H4 (cell line): ENCODE results near the gene CCNB1. TPM values are rescaled to one million over a fixed set of nuclear protein-coding genes. Genes with fewer than 3 reads are reported as not detected.
"Not testable (repeated sequence)": the region's sequence is repeated elsewhere in the genome, so short reads cannot be mapped to it uniquely, and the experiment has no call there.

Experiments
- DNase-seq: peaks from one replicate; pipeline ENCODE4 v3.0.0-alpha.2; 2015; ENCODE audit warnings: low spot score
- total RNA-seq: library from RNA; depleted of rRNA; stranded (reverse); fragments of >200 nt; shearing (Covaris generic); gene quantifications from 2 replicates; pipeline ENCODE4 v1.2.3, GENCODE V29; 2014; rRNA removed

Gene CCNB1
- 513 and 514 TPM in 2 replicates for total RNA-seq

DNA sequence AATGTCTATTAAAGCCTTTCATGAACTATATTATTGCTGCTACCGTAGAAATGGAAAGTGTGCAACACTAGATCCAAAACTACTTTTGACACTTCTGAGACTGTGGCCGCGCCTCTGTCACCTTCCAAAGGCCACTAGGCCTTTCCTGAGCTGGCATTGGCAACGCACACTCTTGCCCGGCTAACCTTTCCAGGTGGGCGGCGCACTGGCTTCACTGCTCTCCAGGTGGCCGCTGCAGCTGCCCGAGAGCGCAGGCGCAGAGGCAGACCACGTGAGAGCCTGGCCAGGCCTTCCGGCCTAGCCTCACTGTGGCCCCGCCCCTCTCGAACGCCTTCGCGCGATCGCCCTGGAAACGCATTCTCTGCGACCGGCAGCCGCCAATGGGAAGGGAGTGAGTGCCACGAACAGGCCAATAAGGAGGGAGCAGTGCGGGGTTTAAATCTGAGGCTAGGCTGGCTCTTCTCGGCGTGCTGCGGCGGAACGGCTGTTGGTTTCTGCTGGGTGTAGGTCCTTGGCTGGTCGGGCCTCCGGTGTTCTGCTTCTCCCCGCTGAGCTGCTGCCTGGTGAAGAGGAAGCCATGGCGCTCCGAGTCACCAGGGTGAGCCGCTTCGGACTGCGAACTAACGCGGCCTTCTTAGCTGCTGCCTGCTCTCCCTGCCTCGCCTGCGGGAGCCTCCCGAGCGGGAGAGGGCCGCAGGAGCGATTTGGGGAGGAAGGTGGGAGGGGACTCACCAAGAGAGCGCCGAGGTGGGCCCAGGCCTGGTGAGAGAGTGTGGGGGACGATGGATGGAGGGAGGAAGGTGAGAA lies at the start of gene CCNB1:
Gene CCNB1 (plus strand): TSS at position 465 of the 807 bp plus-strand sequence. CDS start 113 bp downstream, at position 578.
- peak; percentile 97 for DNase-seq

DNA sequence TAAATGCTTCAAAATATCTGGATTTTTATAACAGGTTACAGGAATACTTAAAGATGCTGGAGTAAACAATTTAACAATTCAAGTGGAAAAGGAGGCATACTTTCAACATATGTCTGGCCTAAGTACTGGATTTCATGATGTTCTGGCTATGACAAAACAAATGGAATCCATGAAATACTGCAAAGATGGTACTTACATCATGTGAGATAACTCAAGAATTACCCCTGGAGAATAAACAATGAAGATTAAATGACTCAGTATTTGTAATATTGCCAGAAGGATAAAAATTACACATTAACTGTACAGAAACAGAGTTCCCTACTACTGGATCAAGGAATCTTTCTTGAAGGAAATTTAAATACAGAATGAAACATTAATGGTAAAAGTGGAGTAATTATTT lies 37.5 kb upstream of the CCNB1 start:
- no peak for DNase-seq

DNA sequence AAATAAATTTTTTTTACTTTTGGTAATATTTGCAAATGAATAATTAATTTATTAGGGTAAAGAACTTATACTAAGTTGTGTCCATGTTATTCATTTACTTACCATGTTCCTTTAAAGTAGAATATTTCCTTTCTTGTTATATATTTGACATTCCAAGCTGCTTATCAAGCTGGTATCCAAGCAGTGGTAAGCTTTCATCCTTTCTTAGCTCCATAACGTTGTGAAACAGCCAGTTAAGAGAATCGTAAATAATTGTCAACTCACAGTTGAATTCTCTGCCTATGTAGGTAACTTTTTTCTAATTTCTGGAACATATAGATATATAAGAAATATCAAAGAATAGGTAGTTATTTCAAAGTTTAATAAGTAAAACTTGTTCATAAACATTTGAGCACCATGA lies 36.7 kb upstream of the CCNB1 start:
- DNase-seq = no peak

DNA sequence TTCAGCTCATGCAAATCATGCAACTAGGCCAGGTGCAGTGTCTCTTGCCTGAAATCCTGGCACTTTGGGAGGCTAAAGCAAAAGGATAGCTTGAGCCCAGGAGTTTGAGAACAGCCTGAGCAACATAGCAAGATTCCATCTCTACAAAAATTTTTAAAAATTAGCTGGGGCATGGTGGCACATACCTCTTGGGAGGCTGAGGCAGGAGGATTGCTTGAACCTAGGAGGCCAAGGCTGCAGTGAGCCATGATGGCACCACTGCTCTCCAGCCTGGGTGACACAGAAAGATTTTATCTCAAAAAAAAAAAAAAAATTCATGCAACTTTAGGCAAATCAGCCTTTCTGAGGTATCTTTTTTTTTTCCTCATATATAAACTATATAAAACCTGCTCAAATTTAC lies 35.6 kb upstream of the CCNB1 start:
- no peak for DNase-seq

DNA sequence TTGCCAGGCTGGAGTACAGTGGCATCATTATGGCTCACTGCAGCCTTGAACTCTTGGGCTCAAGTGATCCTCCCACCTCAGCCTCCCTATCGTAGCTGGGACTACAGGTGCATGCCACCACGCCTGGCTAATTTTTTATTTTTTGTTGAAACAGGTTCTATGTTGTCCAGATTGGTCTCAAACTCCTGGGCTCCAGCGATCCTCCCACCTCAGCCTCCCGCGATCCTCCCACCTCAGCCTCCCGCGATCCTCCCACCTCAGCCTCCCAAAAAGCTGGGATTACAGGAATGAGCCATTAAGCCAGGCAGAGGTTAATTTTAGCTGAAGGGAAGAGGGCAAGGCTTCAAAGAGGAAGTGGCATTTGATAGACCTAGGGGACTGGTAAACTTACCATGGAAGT lies 32.8 kb upstream of the CCNB1 start:
- no peak for DNase-seq

DNA sequence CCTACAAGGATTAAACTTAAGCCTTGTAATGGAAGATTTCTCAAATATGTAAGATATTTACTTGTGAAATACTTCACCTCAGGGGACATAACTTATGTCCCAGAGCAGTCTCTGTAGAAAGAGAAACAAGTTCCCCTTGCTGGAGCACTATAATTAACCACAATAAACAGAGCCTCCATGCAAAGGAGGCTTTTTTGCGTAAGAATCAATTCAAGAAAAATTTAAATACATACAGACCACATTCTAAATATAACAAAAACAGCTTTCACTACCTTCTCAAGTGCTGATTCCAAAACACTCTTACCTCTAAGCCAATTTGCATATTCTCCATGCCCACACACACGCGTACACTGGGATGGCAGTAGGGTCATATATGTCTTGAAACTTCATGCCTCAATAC lies 30.7 kb upstream of the CCNB1 start:
- DNase-seq = no peak

DNA sequence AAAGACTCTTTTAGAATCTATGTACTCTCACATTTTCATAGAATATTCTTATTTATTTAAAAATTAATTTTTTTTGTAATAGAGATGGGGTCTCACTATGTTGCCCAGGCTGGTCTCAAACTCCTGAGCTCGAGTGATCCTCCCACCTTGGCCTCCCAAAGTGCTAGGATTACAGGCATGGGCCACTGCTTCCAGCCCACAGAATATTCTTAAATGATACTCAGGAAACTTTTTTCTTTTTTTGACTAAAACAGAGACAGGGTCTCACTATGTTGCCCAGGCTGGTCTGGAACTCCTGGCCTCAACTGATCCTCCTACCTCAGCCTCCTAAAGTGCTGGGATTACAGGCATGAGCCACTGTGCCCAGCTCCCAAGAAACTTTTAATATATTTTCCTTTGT lies 29.7 kb upstream of the CCNB1 start:
- not testable (repeated sequence) for DNase-seq

DNA sequence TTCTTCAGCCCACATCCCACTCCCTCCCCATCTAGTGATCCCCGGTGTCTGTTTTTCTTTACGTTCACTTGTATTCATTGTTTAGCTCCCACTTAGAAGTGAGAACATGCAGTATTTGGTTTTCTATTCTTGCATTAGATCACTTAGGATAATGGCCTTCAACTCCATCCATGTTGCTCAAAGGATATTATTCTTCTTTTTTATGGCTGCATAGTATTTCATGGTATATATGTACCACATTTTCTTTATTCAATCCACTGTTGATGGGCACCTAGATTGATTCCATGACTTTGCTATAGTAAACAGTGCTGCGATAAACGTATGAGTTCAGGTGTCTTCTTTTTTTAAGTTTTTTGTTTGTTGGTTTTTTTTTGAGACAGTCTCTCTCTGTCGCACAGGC lies 29.1 kb upstream of the CCNB1 start:
- DNase-seq = no peak

DNA sequence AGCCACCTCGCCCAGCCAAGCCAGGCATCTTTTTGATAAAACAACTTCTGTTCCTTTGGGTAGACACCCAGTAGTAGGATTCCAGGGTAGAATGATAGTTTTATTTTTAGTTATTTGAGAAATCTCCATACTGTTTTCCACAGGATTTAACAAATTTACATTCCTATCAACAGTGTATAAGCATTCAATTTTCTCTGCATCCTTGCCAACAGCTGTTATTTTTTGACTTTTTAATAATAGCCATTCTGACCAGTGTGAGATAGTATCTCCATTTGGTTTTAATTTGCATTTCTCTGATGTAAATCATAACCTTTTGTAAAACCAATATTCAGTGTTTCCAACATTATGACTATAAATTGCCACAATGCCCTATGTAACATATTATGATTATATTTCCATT lies 28.2 kb upstream of the CCNB1 start:
- no peak for DNase-seq

DNA sequence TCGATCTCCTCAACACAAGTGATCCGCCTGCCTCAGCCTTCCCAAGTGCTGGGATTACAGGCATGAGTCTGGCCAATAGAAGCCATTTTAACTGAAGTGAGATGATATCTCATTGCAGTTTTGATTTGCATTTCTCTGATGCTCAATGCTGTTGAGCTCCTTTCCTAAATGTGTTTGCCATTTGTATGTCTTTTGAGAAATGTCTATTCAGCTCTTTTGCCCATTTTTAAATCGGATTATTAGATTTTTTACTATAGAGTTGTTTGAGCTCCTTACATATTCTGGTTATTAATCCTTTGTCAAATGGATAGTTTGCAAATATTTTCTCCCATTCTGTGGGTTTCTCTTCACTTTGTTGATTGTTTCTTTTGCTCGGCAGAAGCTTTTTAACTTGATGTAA lies 26.7 kb upstream of the CCNB1 start:
- DNase-seq = not testable (repeated sequence)

DNA sequence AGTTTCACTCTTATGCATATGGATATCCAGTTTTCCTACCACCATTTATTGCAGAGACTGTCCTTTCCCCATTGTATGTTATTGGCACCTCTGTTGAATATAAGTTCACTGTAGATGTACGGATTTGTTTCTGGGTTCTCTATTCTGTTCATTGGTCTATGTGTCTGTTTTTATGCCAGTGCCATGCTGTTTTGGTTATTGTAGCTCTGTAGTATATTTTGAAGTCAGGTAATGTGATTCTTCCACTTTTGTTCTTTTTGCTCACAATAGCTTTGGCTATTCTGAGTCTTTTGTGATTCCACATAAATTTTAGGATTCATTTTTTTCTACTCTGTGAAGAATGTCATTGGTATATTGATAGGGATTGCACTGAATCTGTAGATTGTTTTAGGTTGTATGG lies 26.1 kb upstream of the CCNB1 start:
- no peak for DNase-seq

DNA sequence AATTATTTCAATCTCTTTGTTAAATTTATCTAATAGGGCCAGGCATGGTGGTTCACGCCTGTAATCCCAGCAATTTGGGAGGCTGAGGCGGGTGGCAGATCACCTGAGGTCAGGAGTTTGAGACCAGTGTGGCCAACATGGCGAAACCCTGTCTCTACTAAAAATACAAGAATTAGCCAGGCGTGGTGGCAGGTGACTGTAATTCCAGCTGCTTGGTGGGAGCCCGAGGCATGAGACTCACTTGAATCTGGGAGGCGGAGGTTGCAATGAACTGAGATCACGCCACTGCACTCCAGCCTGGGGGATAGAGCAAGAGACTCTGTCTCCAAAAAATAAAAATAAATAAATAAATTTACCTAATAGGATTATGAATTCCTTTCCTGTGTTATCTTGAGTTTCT lies 18.4 kb upstream of the CCNB1 start:
- not testable (repeated sequence) for DNase-seq

DNA sequence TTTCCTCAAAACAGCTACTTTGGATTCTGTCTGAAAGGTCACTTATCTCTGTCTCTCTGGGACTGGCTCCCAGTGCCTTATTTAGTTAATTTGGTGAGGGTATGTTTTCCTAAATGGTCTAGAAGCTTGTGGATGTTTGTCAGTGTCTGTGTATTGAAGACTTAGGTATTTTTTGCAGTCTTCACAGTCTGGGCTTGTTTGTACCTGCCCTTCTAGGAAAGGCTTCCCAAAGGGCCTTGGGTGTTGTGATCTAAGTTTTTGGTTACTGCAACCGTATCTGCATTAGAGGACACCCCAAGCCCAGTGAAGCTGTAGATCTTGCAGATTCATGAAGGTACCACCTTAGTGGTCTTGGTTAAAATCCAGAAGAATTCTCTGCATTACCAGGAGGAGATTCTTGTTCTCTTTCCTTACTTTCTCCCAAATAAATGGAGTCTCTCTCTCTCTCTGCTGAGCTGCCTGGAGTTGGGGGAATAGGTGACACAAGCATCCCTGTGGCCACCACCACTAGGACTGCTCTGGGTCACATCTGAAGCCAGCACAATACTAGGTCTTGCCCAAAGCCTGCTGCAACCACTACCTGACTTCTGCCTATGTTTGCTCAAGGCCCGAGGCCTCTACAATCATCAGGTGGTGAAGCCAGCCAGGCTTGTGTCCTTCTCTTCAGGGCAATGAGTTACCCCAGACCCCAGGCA lies 17.8 kb upstream of the CCNB1 start:
- DNase-seq = no peak

DNA sequence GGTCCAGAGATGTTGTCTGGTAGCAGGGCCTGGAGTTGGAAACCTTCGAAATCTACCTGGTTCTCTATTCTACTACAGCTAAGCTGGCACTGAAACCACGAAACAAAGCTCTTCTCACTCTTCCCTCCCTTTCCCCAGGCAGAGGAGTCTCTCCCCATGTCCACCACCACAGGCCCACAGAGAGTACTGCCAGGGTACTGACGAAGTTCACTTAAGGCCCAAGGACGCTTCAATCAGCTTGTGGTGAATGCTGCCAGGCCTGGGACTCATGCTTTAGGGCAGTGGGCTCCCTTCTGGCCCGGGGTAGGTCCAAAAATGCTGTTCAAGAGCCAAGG lies 17.3 kb upstream of the CCNB1 start:
- no peak for DNase-seq

DNA sequence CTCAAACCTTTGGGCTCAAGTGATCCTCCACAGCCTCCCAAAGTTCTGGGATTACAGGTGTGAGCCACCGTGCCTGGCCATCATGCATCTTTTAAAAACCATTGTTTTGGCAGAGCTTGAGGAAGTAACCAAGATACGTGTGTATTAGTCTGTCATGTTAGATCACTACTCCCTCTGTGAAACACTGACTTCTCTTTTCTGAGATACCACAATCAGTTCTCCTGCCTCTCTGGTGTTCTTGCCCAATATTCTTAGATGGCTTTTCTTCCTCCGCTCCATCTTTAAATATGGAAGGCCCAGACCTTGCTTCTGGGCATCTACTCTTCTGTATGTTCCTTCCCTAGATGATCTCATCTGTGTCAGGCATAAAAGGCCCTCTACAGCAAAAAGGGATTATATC lies 14.2 kb upstream of the CCNB1 start:
- no peak for DNase-seq

DNA sequence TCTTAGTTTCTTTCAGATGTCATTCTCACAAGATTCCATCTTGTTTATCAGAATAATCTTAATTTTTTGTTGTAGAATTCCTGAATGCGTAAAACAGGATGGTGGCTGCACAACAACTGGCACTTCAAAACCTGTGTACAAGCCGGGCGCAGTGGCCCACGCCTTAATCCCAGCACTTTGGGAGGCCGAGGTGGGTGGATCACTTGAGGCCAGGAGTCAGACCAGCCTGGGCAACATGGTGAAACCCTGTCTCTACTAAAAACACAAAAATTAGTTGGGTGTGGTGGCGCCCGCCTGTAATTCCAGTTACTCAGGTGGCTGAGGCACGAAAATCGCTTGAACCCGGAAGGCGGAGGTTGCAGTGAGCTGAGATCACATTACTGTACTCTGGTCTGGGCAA lies 10.5 kb upstream of the CCNB1 start:
- no peak for DNase-seq

DNA sequence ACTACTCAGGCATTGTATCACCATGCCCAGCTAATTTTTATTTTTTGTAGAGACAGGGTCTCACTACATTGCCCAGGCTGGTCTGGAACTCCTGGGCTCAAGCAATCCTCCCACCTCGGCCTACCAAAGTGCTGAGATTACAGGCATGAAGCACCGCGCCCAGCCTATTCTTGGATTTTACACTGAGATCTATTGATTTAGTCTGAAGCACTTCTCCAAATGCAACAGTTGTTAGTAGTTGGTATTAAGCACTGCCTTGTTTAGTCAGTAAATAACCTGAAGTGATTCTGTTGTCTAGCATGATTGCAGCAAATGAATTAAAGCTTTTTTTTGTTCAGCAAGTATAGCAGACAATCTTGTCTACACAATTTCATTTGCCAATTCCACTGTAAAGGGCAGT lies 8.9 kb upstream of the CCNB1 start:
- no peak for DNase-seq

DNA sequence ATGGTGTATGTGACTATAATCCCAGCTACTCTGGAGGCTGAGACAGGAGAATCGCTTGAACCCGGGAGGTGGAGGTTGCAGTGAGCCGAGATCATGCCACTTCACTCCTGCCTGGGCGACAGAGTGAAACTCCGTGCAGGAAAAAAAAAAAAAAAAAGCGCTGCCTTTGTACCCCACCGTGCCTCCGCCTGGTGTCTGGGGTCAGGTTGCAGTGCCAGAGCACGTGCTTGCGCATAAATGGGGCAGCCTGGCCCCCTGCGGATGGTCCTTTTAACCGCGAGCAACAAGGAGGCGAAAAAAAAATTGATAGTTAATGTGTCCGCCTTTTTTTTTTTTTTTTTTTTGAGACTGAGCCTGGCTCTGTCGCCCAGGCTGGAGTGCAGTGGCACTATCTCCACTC lies 6.3 kb upstream of the CCNB1 start:
- no peak for DNase-seq

DNA sequence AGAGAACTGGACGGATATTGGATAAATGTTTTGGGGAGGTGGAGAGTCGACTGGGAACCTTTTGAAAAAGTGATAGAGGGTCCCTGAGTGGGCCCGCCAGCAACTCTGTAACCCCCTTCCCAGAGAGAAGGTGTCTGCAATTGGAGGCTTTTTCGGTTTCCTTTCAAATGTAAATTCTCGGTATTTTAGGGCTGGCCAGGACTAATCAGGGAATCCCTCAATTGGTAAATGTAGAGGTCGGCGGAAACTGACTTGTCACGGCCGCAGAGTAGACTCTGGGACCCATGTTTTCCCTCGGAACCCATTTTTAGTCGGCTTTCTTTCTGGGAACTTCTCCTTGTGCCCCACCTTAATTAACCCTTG lies 524 bp downstream of the CCNB1 start:
- DNase-seq = no peak

DNA sequence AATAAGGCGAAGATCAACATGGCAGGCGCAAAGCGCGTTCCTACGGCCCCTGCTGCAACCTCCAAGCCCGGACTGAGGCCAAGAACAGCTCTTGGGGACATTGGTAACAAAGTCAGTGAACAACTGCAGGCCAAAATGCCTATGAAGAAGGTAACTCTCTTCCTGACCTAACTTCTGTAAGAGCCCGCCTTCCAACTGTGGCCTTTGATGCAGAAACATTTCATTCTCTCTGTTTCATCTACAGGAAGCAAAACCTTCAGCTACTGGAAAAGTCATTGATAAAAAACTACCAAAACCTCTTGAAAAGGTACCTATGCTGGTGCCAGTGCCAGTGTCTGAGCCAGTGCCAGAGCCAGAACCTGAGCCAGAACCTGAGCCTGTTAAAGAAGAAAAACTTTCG lies 979 bp downstream of the CCNB1 start:
- no peak for DNase-seq

DNA sequence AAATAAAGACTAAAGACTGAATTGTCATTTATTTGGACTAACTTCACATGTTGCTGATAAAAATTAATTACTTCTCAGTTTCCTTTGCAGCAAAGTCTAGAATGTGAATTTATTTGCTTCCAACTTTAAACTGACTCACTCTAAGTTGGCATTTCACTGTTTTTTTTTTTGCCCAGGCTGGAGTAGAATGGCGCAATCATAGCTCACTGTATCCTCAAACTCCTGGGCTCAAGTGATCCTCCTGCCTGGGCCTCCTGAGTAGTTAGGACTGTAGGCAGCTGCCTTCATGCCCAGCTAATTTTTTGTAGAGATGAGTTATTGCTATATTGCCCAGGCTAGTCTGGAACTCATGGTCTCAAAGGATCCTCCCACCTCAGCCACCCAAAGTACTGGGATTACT lies 3.5 kb downstream of the CCNB1 start:
- no peak for DNase-seq

DNA sequence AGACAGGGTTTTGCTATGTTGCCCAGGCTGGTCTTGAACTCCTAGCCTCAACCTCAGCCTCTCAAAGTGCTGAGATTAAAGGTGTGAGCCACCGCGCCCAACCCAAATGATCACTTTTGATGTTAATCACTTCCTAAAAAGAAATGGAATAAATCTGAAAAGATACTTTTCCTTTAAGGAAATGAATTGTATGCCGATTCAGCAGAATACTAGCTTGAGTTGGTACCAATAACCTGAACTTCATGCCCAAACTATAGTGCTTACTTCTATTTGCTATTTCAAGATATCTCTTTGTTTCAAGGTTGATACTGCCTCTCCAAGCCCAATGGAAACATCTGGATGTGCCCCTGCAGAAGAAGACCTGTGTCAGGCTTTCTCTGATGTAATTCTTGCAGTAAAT lies 4.0 kb downstream of the CCNB1 start:
- no peak for DNase-seq

DNA sequence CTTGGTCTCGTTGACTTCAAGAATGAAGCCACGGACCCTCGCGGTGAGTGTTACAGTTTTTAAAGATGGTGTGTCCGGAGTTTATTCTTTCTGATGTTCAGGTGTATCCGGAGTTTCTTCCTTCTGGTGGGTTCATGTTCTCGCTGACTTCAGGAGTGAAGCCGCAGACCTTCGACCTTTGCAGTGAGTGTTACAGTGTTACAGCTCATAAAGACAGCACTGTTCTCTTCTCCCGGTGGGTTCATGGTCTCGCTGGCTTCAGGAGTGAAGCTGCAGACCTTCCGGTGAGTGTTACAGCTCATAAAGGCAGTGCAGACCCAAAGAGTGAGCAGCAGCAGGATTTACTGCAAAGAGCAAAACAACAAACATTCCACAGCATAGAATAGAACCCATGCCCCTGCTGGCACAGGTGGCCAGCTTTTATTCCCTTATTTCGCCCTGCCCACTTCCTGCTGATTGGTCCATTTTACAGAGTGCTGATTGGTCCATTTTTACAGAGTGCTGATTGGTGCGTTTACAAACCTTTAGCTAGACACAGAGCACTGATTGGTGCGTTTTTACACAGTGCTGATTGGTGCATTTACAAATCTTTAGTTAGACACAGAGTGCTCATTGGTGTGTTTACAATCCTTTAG lies 14.8 kb downstream of the CCNB1 start:
- not testable (repeated sequence) for DNase-seq
